AG09319 (cell line): ENCODE data around the gene CLEC3B.
A peak's percentile ranks its signal among the peaks of the same experiment; 100 is the strongest.

Experiments used
- DNase-seq: peaks from one replicate; pipeline ENCODE4 v3.0.0-alpha.2; 2010; ENCODE audit warnings: low read depth; ENCODE audit errors: extremely low read depth
- TF ChIP-seq, protein P1 (sequence below): IDR thresholded peaks from 2 replicates; pipeline ENCODE4 v1.5.1; 2011; ENCODE audit warnings: low read depth, mild to moderate bottlenecking, inconsistent platforms, low read length, moderate library complexity

Gene CLEC3B

GRCh38 chr3:44995142-44995770 lies 30.8 kb upstream of the CLEC3B start:
- TF ChIP-seq, protein P1, sequence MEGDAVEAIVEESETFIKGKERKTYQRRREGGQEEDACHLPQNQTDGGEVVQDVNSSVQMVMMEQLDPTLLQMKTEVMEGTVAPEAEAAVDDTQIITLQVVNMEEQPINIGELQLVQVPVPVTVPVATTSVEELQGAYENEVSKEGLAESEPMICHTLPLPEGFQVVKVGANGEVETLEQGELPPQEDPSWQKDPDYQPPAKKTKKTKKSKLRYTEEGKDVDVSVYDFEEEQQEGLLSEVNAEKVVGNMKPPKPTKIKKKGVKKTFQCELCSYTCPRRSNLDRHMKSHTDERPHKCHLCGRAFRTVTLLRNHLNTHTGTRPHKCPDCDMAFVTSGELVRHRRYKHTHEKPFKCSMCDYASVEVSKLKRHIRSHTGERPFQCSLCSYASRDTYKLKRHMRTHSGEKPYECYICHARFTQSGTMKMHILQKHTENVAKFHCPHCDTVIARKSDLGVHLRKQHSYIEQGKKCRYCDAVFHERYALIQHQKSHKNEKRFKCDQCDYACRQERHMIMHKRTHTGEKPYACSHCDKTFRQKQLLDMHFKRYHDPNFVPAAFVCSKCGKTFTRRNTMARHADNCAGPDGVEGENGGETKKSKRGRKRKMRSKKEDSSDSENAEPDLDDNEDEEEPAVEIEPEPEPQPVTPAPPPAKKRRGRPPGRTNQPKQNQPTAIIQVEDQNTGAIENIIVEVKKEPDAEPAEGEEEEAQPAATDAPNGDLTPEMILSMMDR, result no peak
- DNase-seq, result peak; percentile 81

DNA sequence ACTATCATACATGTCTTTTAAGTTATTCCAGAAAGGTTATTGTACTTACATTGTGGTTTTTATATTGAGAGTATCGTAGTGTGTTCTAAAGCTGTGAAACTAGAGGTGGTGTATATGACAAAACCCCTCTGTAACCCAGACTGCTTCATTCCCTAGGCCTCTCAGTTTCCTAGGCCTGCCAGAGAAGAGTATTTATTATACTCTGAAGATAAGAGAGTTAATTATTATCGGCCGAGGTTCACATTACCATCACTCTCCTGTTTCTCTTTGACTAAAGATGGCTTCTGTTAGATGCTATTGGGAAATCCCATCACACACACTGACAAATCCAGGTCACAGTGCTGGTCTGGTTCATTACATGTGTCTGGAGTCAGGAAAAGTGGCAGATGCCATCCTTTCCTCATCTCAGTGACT lies 29.5 kb upstream of the CLEC3B start:
- TF ChIP-seq, protein P1, result no peak
- no peak for DNase-seq

GRCh38 chr3:44999782-45000181 lies 26.3 kb upstream of the CLEC3B start:
- TF ChIP-seq, protein P1, result no peak
- DNase-seq, result no peak

- no peak for DNase-seq
- TF ChIP-seq, protein P1, result no peak
Measured at GRCh38 chr3:45000823-45001222, 25.3 kb upstream of the CLEC3B start.

- DNase-seq, result no peak
- TF ChIP-seq, protein P1, result no peak
Measured at GRCh38 chr3:45001738-45002137, 24.4 kb upstream of the CLEC3B start.

DNA sequence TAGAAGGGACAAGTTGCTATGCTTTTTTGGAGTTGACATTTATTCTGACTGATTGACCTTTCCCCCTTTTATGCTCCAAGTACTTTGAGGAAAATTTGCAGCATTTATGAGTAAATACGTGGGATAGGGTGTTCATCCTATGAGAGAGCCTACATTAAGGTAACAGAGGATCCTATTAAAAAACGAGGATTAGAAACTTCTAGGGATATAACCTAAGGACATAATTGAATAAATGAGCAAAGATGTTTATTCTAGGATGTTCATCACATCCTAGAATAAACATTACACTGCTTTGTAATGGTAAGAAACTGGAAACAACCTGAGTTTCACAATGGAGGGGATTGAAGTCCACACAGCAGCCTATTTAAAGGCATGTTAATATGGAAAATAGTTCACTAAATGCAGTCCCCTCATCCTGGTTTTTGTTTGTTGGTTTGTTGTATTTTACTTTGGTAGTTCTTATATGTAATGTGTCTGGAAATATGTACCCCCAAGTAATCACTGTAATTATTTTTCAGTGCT lies 23.9 kb upstream of the CLEC3B start:
- TF ChIP-seq, protein P1, result no peak
- no peak for DNase-seq

GRCh38 chr3:45002720-45003119 lies 23.4 kb upstream of the CLEC3B start:
- TF ChIP-seq, protein P1, result no peak
- DNase-seq, result no peak
